Thoracic aorta (tissue), 2 donors: ENCODE data around the gene OLA1. TPM values are rescaled to one million over a fixed set of nuclear protein-coding genes. Genes with fewer than 3 reads are reported as not detected.

Source experiments
- ATAC-seq: fragments of 150-250 bp; one replicate; pipeline ENCODE4 v1.8.0; 2017; ENCODE audit warnings: low read depth; ENCODE audit not compliant: insufficient number of reproducible peaks, low FRiP score
- DNase-seq: peaks from one replicate; pipeline ENCODE4 v3.0.0-alpha.2; 2020; ENCODE audit warnings: low spot score
- H3K27ac ChIP-seq, 2 donors: fragments of 200-600 bp; sonication (generic); 1 replicate in 1 of 2; 2 replicates in 1 of 2; pipeline ENCODE4 v1.5.1; 2016; ENCODE audit warnings: mild to moderate bottlenecking in 2 of 2, moderate library complexity in 2 of 2
- H3K27me3 ChIP-seq: fragments of 200-600 bp; sonication (generic); replicated peaks from 2 replicates; pipeline ENCODE4 v1.6.0; 2016; ENCODE audit warnings: mild to moderate bottlenecking; ENCODE audit not compliant: insufficient read depth
- H3K36me3 ChIP-seq: fragments of 200-600 bp; sonication (generic); one replicate; pipeline ENCODE4 v1.5.1; 2016
- H3K4me1 ChIP-seq, 2 donors: fragments of 200-600 bp; sonication (generic); 1 replicate in 1 of 2; 2 replicates in 1 of 2; pipeline versions ENCODE4 v1.5.1 to v1.6.0; 2016; ENCODE audit warnings: low read depth in 2 of 2, mild to moderate bottlenecking in 1 of 2; ENCODE audit not compliant: control insufficient read depth in 1 of 2
- H3K4me3 ChIP-seq: fragments of 200-600 bp; sonication (generic); 2 replicates; pipeline ENCODE4 v1.5.1; 2016; ENCODE audit warnings: mild to moderate bottlenecking
- H3K9me3 ChIP-seq: fragments of 200-600 bp; sonication (generic); 2 replicates; pipeline ENCODE4 v1.5.1; 2016
- total RNA-seq, 2 donors: library from RNA; depleted of rRNA; stranded (reverse); fragments of >200 nt; gene quantifications; one replicate each; pipeline versions ENCODE4 v1.1.0 to v1.2.3, GENCODE V29; 2016
- TF ChIP-seq, protein P1 (sequence below): fragments of 200-600 bp; sonication (generic); IDR thresholded peaks from one replicate; pipeline ENCODE4 v1.5.1; 2019; ENCODE audit warnings: antibody characterized with exemption

Gene OLA1
- total RNA-seq, 2 donors from 2014 or later, result 15.2 to 48.0 TPM

DNA sequence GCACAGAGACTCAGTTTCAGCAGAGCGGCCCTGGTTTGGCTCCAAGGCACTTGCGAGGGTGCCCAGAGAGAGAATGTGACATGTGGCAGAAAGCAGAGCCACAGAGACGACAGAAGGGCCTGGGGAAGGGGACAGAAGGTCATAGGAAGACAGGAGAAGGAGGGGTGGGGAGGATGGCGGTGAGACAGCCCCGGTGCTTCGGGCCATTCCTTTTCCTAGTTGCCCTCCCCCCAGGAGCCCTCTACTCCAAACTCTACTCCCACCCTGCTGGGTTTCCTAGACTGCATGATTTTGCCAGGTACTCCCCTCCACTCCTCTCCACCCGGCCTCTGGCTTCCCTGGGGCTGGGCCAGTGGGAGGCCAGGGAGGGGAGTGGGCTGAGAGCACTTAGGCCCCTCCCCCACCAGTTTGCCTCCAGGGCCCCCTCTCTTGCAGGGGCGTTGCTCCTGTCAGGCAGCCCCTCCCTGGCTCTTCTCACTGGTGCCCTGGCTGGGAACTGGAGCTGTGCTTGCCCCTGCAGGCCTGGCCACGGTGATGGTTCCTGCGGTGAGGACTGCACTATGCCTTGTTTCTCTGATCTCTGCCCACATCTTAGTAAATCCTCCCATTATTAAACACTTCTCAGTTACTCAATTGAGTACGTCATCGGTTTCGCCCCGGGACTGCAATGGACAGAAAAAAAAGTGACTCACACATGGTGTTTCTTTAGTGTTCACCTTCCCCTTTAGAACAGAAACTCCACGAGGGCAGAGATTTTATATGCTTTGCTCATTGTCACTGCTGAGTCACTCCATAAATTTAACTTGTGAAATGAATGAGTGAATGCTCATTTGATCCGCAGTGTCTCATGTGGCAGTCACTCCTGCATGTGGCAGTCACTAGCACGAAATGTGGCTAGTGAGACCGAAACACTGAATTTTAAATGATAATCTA, 224.5 kb downstream of the OLA1 start:
- peak overlapping the region; percentile 35 for H3K4me3 ChIP-seq
- H3K9me3 ChIP-seq, result no peaks in the 10 kb centered on the region
- ATAC-seq (peak; percentile 62), DNase-seq (no peak)
- TF ChIP-seq, protein P1, sequence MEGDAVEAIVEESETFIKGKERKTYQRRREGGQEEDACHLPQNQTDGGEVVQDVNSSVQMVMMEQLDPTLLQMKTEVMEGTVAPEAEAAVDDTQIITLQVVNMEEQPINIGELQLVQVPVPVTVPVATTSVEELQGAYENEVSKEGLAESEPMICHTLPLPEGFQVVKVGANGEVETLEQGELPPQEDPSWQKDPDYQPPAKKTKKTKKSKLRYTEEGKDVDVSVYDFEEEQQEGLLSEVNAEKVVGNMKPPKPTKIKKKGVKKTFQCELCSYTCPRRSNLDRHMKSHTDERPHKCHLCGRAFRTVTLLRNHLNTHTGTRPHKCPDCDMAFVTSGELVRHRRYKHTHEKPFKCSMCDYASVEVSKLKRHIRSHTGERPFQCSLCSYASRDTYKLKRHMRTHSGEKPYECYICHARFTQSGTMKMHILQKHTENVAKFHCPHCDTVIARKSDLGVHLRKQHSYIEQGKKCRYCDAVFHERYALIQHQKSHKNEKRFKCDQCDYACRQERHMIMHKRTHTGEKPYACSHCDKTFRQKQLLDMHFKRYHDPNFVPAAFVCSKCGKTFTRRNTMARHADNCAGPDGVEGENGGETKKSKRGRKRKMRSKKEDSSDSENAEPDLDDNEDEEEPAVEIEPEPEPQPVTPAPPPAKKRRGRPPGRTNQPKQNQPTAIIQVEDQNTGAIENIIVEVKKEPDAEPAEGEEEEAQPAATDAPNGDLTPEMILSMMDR, result no peak
- H3K4me1 ChIP-seq, result peaks cover 14 to 38% of the 10 kb centered on the region in 2 donors
- H3K27me3 ChIP-seq, result no peaks in the 10 kb centered on the region
- peak overlapping the region; percentile 7 to 67 for H3K27ac ChIP-seq
- H3K36me3 ChIP-seq, result no peaks in the 10 kb centered on the region

Other genes starting within 250 kb of the OLA1 start
- not detected for gene SP9, start 86.4 kb upstream of the OLA1 start, total RNA-seq
- 10 to 100 TPM; 10.6 to 25.0 TPM for gene SCRN3, start 147.2 kb upstream of the OLA1 start, total RNA-seq
- gene GPR155, start 238.5 kb upstream of the OLA1 start, total RNA-seq, result 1 to 10 TPM; 6.6 to 6.8 TPM